Measurements from ENCODE around the gene GOLGA1. TPM values are rescaled to one million over a fixed set of nuclear protein-coding genes. Genes with fewer than 3 reads are reported as not detected.
"Not testable (repeated sequence)": the region's sequence is repeated elsewhere in the genome, so short reads cannot be mapped to it uniquely, and the experiment has no call there.

Gene GOLGA1
- total RNA-seq, 1 donor from 2014 or later = 11.0 TPM

- Histone ChIP-seq H3K36me3 (ENCODE audit: control insufficient read depth in 3 of 3, insufficient read depth in 3 of 3, low read length in 3 of 3) (peaks cover 2 to 3% (median 3%) of the 10 kb centered on the region in 3 donors), H3K27ac (ENCODE audit: low read depth, low read length) (no peak overlapping the region)
Measured at GRCh38 chr9:124964604-124965003, 23.7 kb upstream of the GOLGA1 start.

GRCh38 chr9:124964056-124964455 lies 23.2 kb upstream of the GOLGA1 start:
- no peaks in the 10 kb centered on the region for H3K27me3 ChIP-seq (ENCODE audit: control insufficient read depth in 3 of 3, insufficient read depth in 3 of 3, low read length in 3 of 3)
- H3K4me1 ChIP-seq (ENCODE audit: control insufficient read depth in 3 of 3, insufficient read depth in 3 of 3, low read length in 3 of 3) = no peaks in the 10 kb centered on the region
- H3K36me3 ChIP-seq (ENCODE audit: control insufficient read depth in 3 of 3, insufficient read depth in 3 of 3, low read length in 3 of 3) = peaks cover 2 to 3% (median 3%) of the 10 kb centered on the region in 3 donors
- no peak overlapping the region for H3K9ac ChIP-seq (ENCODE audit: low read depth in 1 of 3, low read length in 3 of 3)
- no peaks in the 10 kb centered on the region for H3K9me3 ChIP-seq (ENCODE audit: control insufficient read depth in 3 of 3, low read length in 3 of 3)
- no peak overlapping the region for H3K27ac ChIP-seq (ENCODE audit: low read depth, low read length)
- H3K4me3 ChIP-seq (ENCODE audit: low read length in 3 of 3) = no peak overlapping the region

More at GRCh38 chr9:124964604-124965003, 23.7 kb upstream of the GOLGA1 start:
- Histone ChIP-seq H3K27me3 (ENCODE audit: control insufficient read depth in 3 of 3, insufficient read depth in 3 of 3, low read length in 3 of 3) (no peaks in the 10 kb centered on the region), H3K4me3 (ENCODE audit: low read length in 3 of 3) (no peak overlapping the region), H3K9me3 (ENCODE audit: control insufficient read depth in 3 of 3, low read length in 3 of 3) (no peaks in the 10 kb centered on the region), H3K4me1 (ENCODE audit: control insufficient read depth in 3 of 3, insufficient read depth in 3 of 3, low read length in 3 of 3) (no peaks in the 10 kb centered on the region), H3K9ac (ENCODE audit: low read depth in 1 of 3, low read length in 3 of 3) (no peak overlapping the region)

GRCh38 chr9:124960409-124960752 lies 19.5 kb upstream of the GOLGA1 start:
- no peaks in the 10 kb centered on the region for H3K4me1 ChIP-seq (ENCODE audit: control insufficient read depth in 3 of 3, insufficient read depth in 3 of 3, low read length in 3 of 3)

GRCh38 chr9:124959671-124960408 lies 19.0 kb upstream of the GOLGA1 start:
- H3K9ac ChIP-seq (ENCODE audit: low read depth in 1 of 3, low read length in 3 of 3); H3K4me3 ChIP-seq (ENCODE audit: low read length in 3 of 3); H3K27me3 ChIP-seq (ENCODE audit: control insufficient read depth in 3 of 3, insufficient read depth in 3 of 3, low read length in 3 of 3); H3K27ac ChIP-seq (ENCODE audit: low read depth, low read length); H3K9me3 ChIP-seq (ENCODE audit: control insufficient read depth in 3 of 3, low read length in 3 of 3); H3K36me3 ChIP-seq (ENCODE audit: control insufficient read depth in 3 of 3, insufficient read depth in 3 of 3, low read length in 3 of 3); H3K4me1 ChIP-seq (ENCODE audit: control insufficient read depth in 3 of 3, insufficient read depth in 3 of 3, low read length in 3 of 3): not testable (repeated sequence)

More at GRCh38 chr9:124960409-124960752, 19.5 kb upstream of the GOLGA1 start:
- H3K9ac ChIP-seq (ENCODE audit: low read depth in 1 of 3, low read length in 3 of 3) = no peak overlapping the region
- peaks cover 0 to 3% (median 2%) of the 10 kb centered on the region in 3 donors for H3K36me3 ChIP-seq (ENCODE audit: control insufficient read depth in 3 of 3, insufficient read depth in 3 of 3, low read length in 3 of 3)
- no peaks in the 10 kb centered on the region for H3K27me3 ChIP-seq (ENCODE audit: control insufficient read depth in 3 of 3, insufficient read depth in 3 of 3, low read length in 3 of 3)
- no peak overlapping the region for H3K4me3 ChIP-seq (ENCODE audit: low read length in 3 of 3)
- no peaks in the 10 kb centered on the region for H3K9me3 ChIP-seq (ENCODE audit: control insufficient read depth in 3 of 3, low read length in 3 of 3)
- H3K27ac ChIP-seq (ENCODE audit: low read depth, low read length) = no peak overlapping the region

GRCh38 chr9:124954255-124954654 lies 13.4 kb upstream of the GOLGA1 start:
- Histone ChIP-seq H3K27me3 (ENCODE audit: control insufficient read depth in 3 of 3, insufficient read depth in 3 of 3, low read length in 3 of 3) (no peaks in the 10 kb centered on the region), H3K36me3 (ENCODE audit: control insufficient read depth in 3 of 3, insufficient read depth in 3 of 3, low read length in 3 of 3) (no peaks in the 10 kb centered on the region), H3K4me3 (ENCODE audit: low read length in 3 of 3) (no peak overlapping the region), H3K9ac (ENCODE audit: low read depth in 1 of 3, low read length in 3 of 3) (no peak overlapping the region), H3K4me1 (ENCODE audit: control insufficient read depth in 3 of 3, insufficient read depth in 3 of 3, low read length in 3 of 3) (no peaks in the 10 kb centered on the region), H3K27ac (ENCODE audit: low read depth, low read length) (no peak overlapping the region), H3K9me3 (ENCODE audit: control insufficient read depth in 3 of 3, low read length in 3 of 3) (no peaks in the 10 kb centered on the region)

- no peak overlapping the region for H3K27ac ChIP-seq (ENCODE audit: low read depth, low read length)
- H3K9ac ChIP-seq (ENCODE audit: low read depth in 1 of 3, low read length in 3 of 3) = no peak overlapping the region
- H3K27me3 ChIP-seq (ENCODE audit: control insufficient read depth in 3 of 3, insufficient read depth in 3 of 3, low read length in 3 of 3) = no peaks in the 10 kb centered on the region
- H3K4me1 ChIP-seq (ENCODE audit: control insufficient read depth in 3 of 3, insufficient read depth in 3 of 3, low read length in 3 of 3) = no peaks in the 10 kb centered on the region
- H3K4me3 ChIP-seq (ENCODE audit: low read length in 3 of 3) = no peak overlapping the region
- H3K36me3 ChIP-seq (ENCODE audit: control insufficient read depth in 3 of 3, insufficient read depth in 3 of 3, low read length in 3 of 3) = no peaks in the 10 kb centered on the region
- no peaks in the 10 kb centered on the region for H3K9me3 ChIP-seq (ENCODE audit: control insufficient read depth in 3 of 3, low read length in 3 of 3)
Measured at GRCh38 chr9:124950050-124950718, 9.3 kb upstream of the GOLGA1 start.

DNA sequence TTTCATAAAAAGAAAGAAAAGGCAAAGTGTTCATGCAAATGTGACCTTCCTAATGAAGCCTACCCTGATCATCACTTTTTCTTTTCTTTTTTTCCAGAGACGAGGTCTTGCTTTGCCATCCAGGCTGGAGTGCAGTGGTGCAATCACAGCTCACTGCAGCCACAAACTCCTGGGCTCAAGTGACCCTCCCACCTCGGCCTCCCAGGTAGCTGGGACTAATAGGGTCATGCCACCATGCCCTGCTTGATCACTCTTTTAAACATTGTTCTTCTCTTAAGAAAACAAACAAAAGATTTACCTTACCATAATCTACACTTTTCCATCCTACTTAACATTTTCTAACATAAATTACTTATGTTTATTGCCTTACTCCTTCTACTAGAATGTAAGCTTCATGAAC lies 8.5 kb upstream of the GOLGA1 start:
- Histone ChIP-seq H3K36me3 (ENCODE audit: control insufficient read depth in 3 of 3, insufficient read depth in 3 of 3, low read length in 3 of 3) (no peaks in the 10 kb centered on the region), H3K27me3 (ENCODE audit: control insufficient read depth in 3 of 3, insufficient read depth in 3 of 3, low read length in 3 of 3) (no peaks in the 10 kb centered on the region), H3K27ac (ENCODE audit: low read depth, low read length) (no peak overlapping the region), H3K4me3 (ENCODE audit: low read length in 3 of 3) (no peak overlapping the region), H3K4me1 (ENCODE audit: control insufficient read depth in 3 of 3, insufficient read depth in 3 of 3, low read length in 3 of 3) (no peaks in the 10 kb centered on the region), H3K9me3 (ENCODE audit: control insufficient read depth in 3 of 3, low read length in 3 of 3) (no peaks in the 10 kb centered on the region), H3K9ac (ENCODE audit: low read depth in 1 of 3, low read length in 3 of 3) (no peak overlapping the region)

DNA sequence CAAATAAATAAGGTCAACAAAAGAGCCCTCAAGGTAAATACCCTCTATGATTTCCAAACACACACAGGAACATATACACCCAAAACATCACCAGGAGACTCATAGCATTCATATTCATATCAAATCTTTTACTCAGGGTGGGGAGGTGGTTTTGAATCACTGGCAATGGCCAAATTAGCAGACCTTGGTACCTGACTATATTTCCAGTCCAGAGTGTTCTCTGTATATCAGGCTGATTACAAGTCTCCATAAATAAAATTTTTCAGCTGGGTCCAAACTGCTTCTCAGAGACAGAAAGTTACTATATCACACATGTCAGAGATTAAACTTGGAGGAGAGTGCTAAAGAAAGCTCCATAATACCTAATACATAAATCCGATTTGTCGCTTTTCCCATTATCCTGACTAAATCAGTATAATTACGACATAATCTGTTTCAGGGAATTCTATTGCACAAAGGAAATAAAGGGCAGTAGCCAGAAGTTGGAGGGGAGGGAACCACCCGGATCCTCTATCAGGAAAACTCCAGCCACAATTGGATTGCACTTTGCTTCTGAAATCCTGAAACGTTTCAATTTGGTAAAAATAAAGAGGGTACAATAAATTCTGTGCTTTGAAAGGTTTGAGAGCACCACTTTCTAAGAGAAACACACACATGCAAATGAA lies 7.0 kb upstream of the GOLGA1 start:
- Histone ChIP-seq H3K4me3 (ENCODE audit: low read length in 3 of 3) (no peak overlapping the region), H3K27me3 (ENCODE audit: control insufficient read depth in 3 of 3, insufficient read depth in 3 of 3, low read length in 3 of 3) (no peaks in the 10 kb centered on the region), H3K36me3 (ENCODE audit: control insufficient read depth in 3 of 3, insufficient read depth in 3 of 3, low read length in 3 of 3) (no peaks in the 10 kb centered on the region), H3K4me1 (ENCODE audit: control insufficient read depth in 3 of 3, insufficient read depth in 3 of 3, low read length in 3 of 3) (peaks cover 0 to under 1% (median 0%) of the 10 kb centered on the region in 3 donors), H3K9me3 (ENCODE audit: control insufficient read depth in 3 of 3, low read length in 3 of 3) (no peaks in the 10 kb centered on the region), H3K27ac (ENCODE audit: low read depth, low read length) (no peak overlapping the region), H3K9ac (ENCODE audit: low read depth in 1 of 3, low read length in 3 of 3) (no peak overlapping the region)

DNA sequence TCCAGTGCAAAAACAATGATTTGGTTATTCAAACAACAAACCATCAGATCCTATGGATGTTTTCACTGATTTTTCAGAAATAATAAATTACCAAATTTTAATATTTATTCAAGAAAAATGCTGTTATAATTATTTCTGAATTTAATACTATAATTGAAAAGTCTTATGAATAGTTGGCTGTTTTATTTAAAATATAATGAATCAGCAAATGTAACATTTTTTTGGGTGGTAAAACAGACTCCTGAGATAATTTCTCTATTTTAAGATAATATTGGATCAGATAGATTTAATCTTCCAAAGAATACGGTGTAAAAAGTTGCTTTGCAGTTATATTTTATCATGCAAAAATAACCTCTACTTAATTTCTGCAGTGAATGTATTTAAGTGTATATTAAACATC lies 5.3 kb upstream of the GOLGA1 start:
- H3K27me3 ChIP-seq (ENCODE audit: control insufficient read depth in 3 of 3, insufficient read depth in 3 of 3, low read length in 3 of 3) = no peaks in the 10 kb centered on the region
- H3K9me3 ChIP-seq (ENCODE audit: control insufficient read depth in 3 of 3, low read length in 3 of 3) = no peaks in the 10 kb centered on the region
- H3K36me3 ChIP-seq (ENCODE audit: control insufficient read depth in 3 of 3, insufficient read depth in 3 of 3, low read length in 3 of 3) = no peaks in the 10 kb centered on the region
- H3K9ac ChIP-seq (ENCODE audit: low read depth in 1 of 3, low read length in 3 of 3) = no peak overlapping the region
- no peak overlapping the region for H3K4me3 ChIP-seq (ENCODE audit: low read length in 3 of 3)
- no peak overlapping the region for H3K27ac ChIP-seq (ENCODE audit: low read depth, low read length)
- peaks cover 5 to 16% (median 8%) of the 10 kb centered on the region in 3 donors for H3K4me1 ChIP-seq (ENCODE audit: control insufficient read depth in 3 of 3, insufficient read depth in 3 of 3, low read length in 3 of 3)

Measured in skeletal muscle tissue (tissue), 4 donors.